Naive thymus-derived CD4-positive, alpha-beta T cell (primary cell): Measurements from ENCODE around the gene IPO9. TPM values are rescaled to one million over a fixed set of nuclear protein-coding genes. Genes with fewer than 3 reads are reported as not detected.

Experiments
- ATAC-seq: fragments of 150-1000 bp; cut with Tn5 transposase; 2 replicates; pipeline ENCODE4 v1.10.0; 2021; ENCODE audit warnings: mild to moderate bottlenecking, moderate library complexity
- CTCF ChIA-PET: fragments of 350-600 bp; sonication (Branson Sonifier 250); formaldehyde crosslinking; loops from one replicate; lab custom pipeline; 2021; ENCODE audit warnings: antibody characterized with exemption; lab: Charles Lee
- POLR2A ChIA-PET: fragments of 350-600 bp; sonication (Branson Sonifier 250); formaldehyde crosslinking; loops from one replicate; lab custom pipeline; 2021; ENCODE audit warnings: antibody characterized with exemption, inconsistent platforms; lab: Charles Lee
- DNase-seq, 9 donors: peaks; one replicate each; pipeline versions ENCODE4 v3.0.0 to v3.0.0-alpha.2; 2020 to 2022; ENCODE audit warnings: mixed read lengths in 1 of 9
- H3K27ac ChIP-seq: one replicate; pipeline ENCODE4 v1.7.0; 2013; ENCODE audit warnings: mild to moderate bottlenecking, low read depth, low read length, moderate library complexity
- H3K27me3 ChIP-seq, 2 donors: one replicate each; pipeline ENCODE4 v1.7.0; 2013; ENCODE audit warnings: low read length in 2 of 2, mild to moderate bottlenecking in 2 of 2, moderate library complexity in 2 of 2; ENCODE audit not compliant: control insufficient read depth in 2 of 2, insufficient read depth in 2 of 2
- H3K36me3 ChIP-seq, 3 experiments: 1 replicate in 2 of 3; 2 replicates in 1 of 3; pipeline ENCODE4 v1.7.0; 2013; ENCODE audit warnings: low read length in 3 of 3, mild to moderate bottlenecking in 3 of 3, moderate library complexity in 1 of 3; ENCODE audit not compliant: insufficient read depth in 3 of 3, control insufficient read depth in 2 of 3
- H3K4me1 ChIP-seq, 2 donors: one replicate each; pipeline ENCODE4 v1.7.0; 2013; ENCODE audit warnings: low read length in 2 of 2, mild to moderate bottlenecking in 2 of 2, moderate library complexity in 1 of 2; ENCODE audit not compliant: control insufficient read depth in 2 of 2, insufficient read depth in 2 of 2
- H3K4me3 ChIP-seq: 2 replicates; pipeline ENCODE4 v1.7.0; 2013; ENCODE audit warnings: mild to moderate bottlenecking, low read length
- H3K9me3 ChIP-seq, 3 experiments: 1 replicate in 2 of 3; 2 replicates in 1 of 3; pipeline ENCODE4 v1.7.0; 2013; ENCODE audit warnings: low read length in 3 of 3; ENCODE audit not compliant: control insufficient read depth in 2 of 3
- H3K27ac Mint-ChIP-seq, 9 donors: one replicate each; pipeline ENCODE4 v1.8.0; 2020 to 2022; ENCODE audit warnings: mixed read lengths in 9 of 9, mild to moderate bottlenecking in 8 of 9, moderate library complexity in 5 of 9, inconsistent platforms in 2 of 9
- H3K27me3 Mint-ChIP-seq, 5 donors: one replicate each; pipeline ENCODE4 v1.8.0; 2021 to 2022; ENCODE audit warnings: mixed read lengths in 5 of 5, mild to moderate bottlenecking in 1 of 5
- H3K36me3 Mint-ChIP-seq, 5 donors: one replicate each; pipeline ENCODE4 v1.8.0; 2020 to 2022; ENCODE audit warnings: mixed read lengths in 5 of 5, mild to moderate bottlenecking in 3 of 5, inconsistent platforms in 1 of 5
- H3K4me1 Mint-ChIP-seq, 7 donors: one replicate each; pipeline ENCODE4 v1.8.0; 2020 to 2022; ENCODE audit warnings: mixed read lengths in 7 of 7, mild to moderate bottlenecking in 3 of 7, inconsistent platforms in 1 of 7
- H3K4me3 Mint-ChIP-seq, 10 donors: one replicate each; pipeline ENCODE4 v1.8.0; 2020 to 2022; ENCODE audit warnings: mild to moderate bottlenecking in 10 of 10, mixed read lengths in 10 of 10, moderate library complexity in 6 of 10, inconsistent platforms in 2 of 10
- H3K9me3 Mint-ChIP-seq, 11 donors: one replicate each; pipeline ENCODE4 v1.8.0; 2020 to 2022; ENCODE audit warnings: mixed read lengths in 11 of 11, mild to moderate bottlenecking in 4 of 11, inconsistent platforms in 1 of 11, moderate library complexity in 1 of 11
- intact Hi-C, 2 donors: fragments of 100-400 bp; cut with micrococcal nuclease; formaldehyde crosslinking; loops; one replicate each; pipeline ENCODE4 v1.15.1; 2023
- polyA plus RNA-seq, 2 donors: library from polyadenylated mRNA; unstranded; fragments of 300-500 nt; fragmentation: Illumina TruSeq; gene quantifications; one replicate each; pipeline ENCODE4 v1.2.3, GENCODE V29; 2021
- total RNA-seq, 6 experiments: library from RNA in 5 of 6; stranded (reverse) in 5 of 6; gene quantifications; 1 replicate in 5 of 6; 2 replicates in 1 of 6; pipeline ENCODE4 v1.2.3 and lab custom pipeline; 2021 to 2026

The IPO9 gene
- total and polyA plus RNA-seq, 7 experiments from 2014 or later: 20.8 to 55.3 (median 29.8) TPM

DNA sequence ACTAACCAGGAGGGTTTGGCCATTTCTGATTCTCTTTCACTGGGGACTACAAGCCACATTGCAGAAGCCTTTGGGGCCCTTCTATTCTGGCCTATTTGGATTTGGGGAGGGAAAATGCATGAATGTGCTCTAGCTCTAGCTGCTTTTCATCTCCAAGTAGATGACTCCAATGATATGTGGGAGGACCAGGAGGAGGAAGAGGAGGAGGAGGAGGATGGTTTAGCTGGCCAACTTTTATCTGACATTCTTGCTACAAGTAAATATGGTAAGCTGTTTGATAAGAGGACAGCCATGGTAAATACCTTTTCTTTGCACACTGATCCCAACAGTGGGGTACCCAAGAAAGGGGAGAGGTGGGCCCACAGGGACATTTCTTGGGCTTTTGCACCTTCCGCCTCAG is 45.7 kb downstream of the IPO9 start:
- intact Hi-C loops: loop anchor here (5.0 kb wide), 2 partner anchors 98 to 268 kb away; partner anchors contain the start of gene ARL8A (in 1 of the 2)
- no peaks in the 10 kb centered on the region for H3K27me3 Mint-ChIP-seq
- no peak for ATAC-seq
- Histone ChIP-seq H3K9me3 (no peaks in the 10 kb centered on the region), H3K27me3 (no peaks in the 10 kb centered on the region), H3K36me3 (peaks cover 11 to 63% (median 22%) of the 10 kb centered on the region in 3 experiments), H3K4me3 (no peak overlapping the region), H3K4me1 (no peaks in the 10 kb centered on the region), H3K27ac (no peak overlapping the region)
- ChIA-PET CTCF (interaction anchor here (1.1 kb wide), 1 partner anchor 21 kb away, joined by 3 read pairs; no protein-coding TSS in a partner anchor), POLR2A (no interaction called here)
- no peak for DNase-seq
- H3K4me1 Mint-ChIP-seq: peaks cover 0 to 3% (median 0%) of the 10 kb centered on the region in 7 donors
- no peak overlapping the region for H3K4me3 Mint-ChIP-seq
- peaks cover 0 to 2% (median 0%) of the 10 kb centered on the region in 11 donors for H3K9me3 Mint-ChIP-seq
- H3K27ac Mint-ChIP-seq: no peak overlapping the region
- H3K36me3 Mint-ChIP-seq: peaks cover 15 to 48% (median 29%) of the 10 kb centered on the region in 5 donors

GRCh38 chr1:201876148-201876818 is 47.3 kb downstream of the IPO9 start:
- Histone ChIP-seq H3K36me3 (peaks cover 0 to 47% (median 8%) of the 10 kb centered on the region in 3 experiments), H3K27me3 (no peaks in the 10 kb centered on the region), H3K9me3 (no peaks in the 10 kb centered on the region), H3K4me1 (no peaks in the 10 kb centered on the region), H3K27ac (no peak overlapping the region), H3K4me3 (no peak overlapping the region)
- POLR2A ChIA-PET: no interaction called here
- Mint-ChIP-seq H3K36me3 (peaks cover 10 to 34% (median 21%) of the 10 kb centered on the region in 5 donors), H3K9me3 (peaks cover 0 to 2% (median 0%) of the 10 kb centered on the region in 11 donors), H3K27me3 (no peaks in the 10 kb centered on the region), H3K4me3 (no peak overlapping the region), H3K4me1 (peaks cover 0 to 3% (median 0%) of the 10 kb centered on the region in 7 donors), H3K27ac (peak overlapping the region in 3 of 9 donors; percentile 7 to 37 (median 33))
- intact Hi-C loops: loop anchor here (5.0 kb wide), 2 partner anchors 96 to 266 kb away; partner anchors contain the start of gene ARL8A (in 1 of the 2)
- CTCF ChIA-PET: no interaction called here
- no peak for DNase-seq
- ATAC-seq: no peak

DNA sequence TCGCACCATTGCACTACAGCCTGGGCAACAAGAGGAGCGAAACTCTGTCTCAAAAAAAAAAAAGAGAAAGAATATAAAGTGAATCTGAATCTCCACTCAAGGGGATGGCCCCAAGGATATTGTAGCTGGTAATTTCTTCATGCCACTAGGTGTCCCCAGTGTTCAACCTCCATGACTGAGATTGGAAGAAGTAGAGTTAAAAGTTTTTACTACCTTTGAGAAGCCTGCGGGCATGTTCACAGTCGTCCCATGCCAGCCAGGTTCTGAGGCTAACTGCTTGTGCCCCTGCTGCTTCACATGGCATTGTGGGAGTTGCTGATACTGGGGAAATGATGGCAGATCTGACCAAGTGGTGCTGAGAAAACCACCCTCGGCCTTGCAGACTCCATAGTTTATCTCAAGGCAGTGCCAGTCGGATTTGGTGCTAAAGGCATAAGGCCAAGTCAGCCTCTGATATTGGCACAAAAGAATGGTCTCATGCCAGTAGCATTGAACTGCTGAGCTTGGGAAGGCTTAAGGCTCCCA is 49.0 kb downstream of the IPO9 start:
- intact Hi-C loops: loop anchor here (1.0 to 5.0 kb wide), 4 partner anchors 19 to 264 kb away; partner anchors contain the start of gene ARL8A (in 1 of the 2)
- peaks cover 1 to 20% (median 14%) of the 10 kb centered on the region in 5 donors for H3K36me3 Mint-ChIP-seq
- Histone ChIP-seq H3K4me3 (no peak overlapping the region), H3K27ac (no peak overlapping the region), H3K4me1 (no peaks in the 10 kb centered on the region), H3K27me3 (no peaks in the 10 kb centered on the region), H3K36me3 (peaks cover 0 to 31% (median 0%) of the 10 kb centered on the region in 3 experiments), H3K9me3 (no peaks in the 10 kb centered on the region)
- no peaks in the 10 kb centered on the region for H3K27me3 Mint-ChIP-seq
- ATAC-seq: peak; percentile 55
- H3K27ac Mint-ChIP-seq: peak overlapping the region in 4 of 9 donors; percentile 40 to 60 (median 46)
- peak in 2 of 9 donors; percentile 22 to 23 for DNase-seq
- H3K9me3 Mint-ChIP-seq: peaks cover 0 to 2% (median 0%) of the 10 kb centered on the region in 11 donors
- H3K4me1 Mint-ChIP-seq: peaks cover 0 to 3% (median 0%) of the 10 kb centered on the region in 7 donors
- CTCF ChIA-PET: interaction anchor here (0.9 to 1.2 kb wide), 4 partner anchors 18 to 122 kb away, joined by 3 to 4 read pairs (median 4); no protein-coding TSS in a partner anchor
- POLR2A ChIA-PET: no interaction called here
- no peak overlapping the region for H3K4me3 Mint-ChIP-seq

DNA sequence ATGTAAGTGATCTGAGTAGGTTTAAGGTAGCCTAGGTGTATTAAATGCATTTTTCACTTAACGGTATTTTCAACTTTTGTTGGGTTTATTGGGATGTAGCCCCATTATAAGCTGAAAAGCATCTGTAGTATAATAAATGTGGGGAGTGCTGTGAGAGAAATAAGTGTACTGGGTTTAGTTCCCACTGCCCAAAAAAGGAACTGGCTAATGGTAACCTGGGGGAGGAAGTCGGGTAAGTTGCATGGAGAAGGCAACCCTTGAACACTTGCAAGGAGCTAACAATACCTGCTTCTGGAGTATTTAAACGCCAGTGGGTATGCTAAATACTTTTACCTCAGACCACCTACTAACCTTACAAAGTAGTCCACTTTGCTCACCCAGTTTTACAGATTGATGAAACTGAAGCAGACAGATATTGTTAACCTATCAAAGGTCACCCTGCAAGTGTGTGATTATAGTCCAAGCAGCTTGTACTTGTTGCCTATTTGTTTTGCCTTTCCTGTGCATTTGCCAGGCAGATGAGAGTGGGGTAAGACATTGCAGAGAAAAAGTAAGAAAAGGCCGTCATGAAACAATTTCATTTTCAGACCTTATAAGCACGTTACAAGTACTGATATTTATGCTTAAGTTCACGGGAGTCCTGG is 52.1 kb downstream of the IPO9 start:
- Histone ChIP-seq H3K9me3 (no peaks in the 10 kb centered on the region), H3K4me3 (no peak overlapping the region), H3K36me3 (peaks cover 0 to 4% (median 0%) of the 10 kb centered on the region in 3 experiments), H3K27me3 (no peaks in the 10 kb centered on the region), H3K27ac (no peak overlapping the region), H3K4me1 (no peaks in the 10 kb centered on the region)
- intact Hi-C loops: no loop called here
- Mint-ChIP-seq H3K9me3 (peaks cover 0 to 2% (median 0%) of the 10 kb centered on the region in 11 donors), H3K4me3 (no peak overlapping the region), H3K36me3 (peaks cover 0 to 9% (median 3%) of the 10 kb centered on the region in 5 donors), H3K27ac (peak overlapping the region in 2 of 9 donors; percentile 33 to 69), H3K4me1 (peaks cover 0 to 7% (median 0%) of the 10 kb centered on the region in 7 donors), H3K27me3 (peaks cover 0 to 4% (median 0%) of the 10 kb centered on the region in 5 donors)
- DNase-seq (no peak), ATAC-seq (no peak)
- ChIA-PET CTCF (interaction anchor here (1.1 kb wide), 2 partner anchors 9 to 93 kb away, joined by 3 read pairs; no protein-coding TSS in a partner anchor), POLR2A (no interaction called here)

DNA sequence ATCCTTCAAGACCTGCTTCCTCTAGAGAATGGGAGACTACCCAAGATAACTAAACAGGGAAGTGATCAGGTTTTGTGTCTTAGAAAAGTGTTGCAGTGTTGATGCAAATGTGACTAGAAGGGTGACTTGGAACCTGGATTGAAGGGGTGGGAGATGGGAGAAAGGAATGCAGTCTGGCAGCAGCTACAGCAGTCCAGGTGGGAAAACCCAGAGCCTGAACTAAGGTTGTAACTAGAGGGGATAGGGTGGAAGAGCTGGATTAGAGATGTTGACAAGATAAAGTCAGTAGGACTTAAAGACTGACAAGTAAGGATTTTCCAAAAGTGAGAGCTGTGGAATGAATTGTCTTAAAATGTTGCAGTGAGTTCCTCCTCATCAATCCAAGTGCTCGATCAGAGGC is 52.7 kb downstream of the IPO9 start:
- Mint-ChIP-seq H3K27me3 (peaks cover 0 to 5% (median under 1%) of the 10 kb centered on the region in 5 donors), H3K36me3 (peaks cover 0 to 4% (median 0%) of the 10 kb centered on the region in 5 donors), H3K4me1 (peaks cover 0 to 7% (median 0%) of the 10 kb centered on the region in 7 donors), H3K27ac (peak overlapping the region in 3 of 9 donors; percentile 33 to 41 (median 34)), H3K9me3 (peaks cover 0 to 2% (median 0%) of the 10 kb centered on the region in 11 donors), H3K4me3 (no peak overlapping the region)
- Histone ChIP-seq H3K36me3 (no peaks in the 10 kb centered on the region), H3K27ac (no peak overlapping the region), H3K9me3 (no peaks in the 10 kb centered on the region), H3K4me1 (no peaks in the 10 kb centered on the region), H3K27me3 (no peaks in the 10 kb centered on the region), H3K4me3 (no peak overlapping the region)
- intact Hi-C loops: no loop called here
- DNase-seq (no peak), ATAC-seq (no peak)
- ChIA-PET CTCF (interaction anchor here (1.1 to 1.4 kb wide), 2 partner anchors 14 to 92 kb away, joined by 3 to 5 read pairs; no protein-coding TSS in a partner anchor), POLR2A (no interaction called here)

DNA sequence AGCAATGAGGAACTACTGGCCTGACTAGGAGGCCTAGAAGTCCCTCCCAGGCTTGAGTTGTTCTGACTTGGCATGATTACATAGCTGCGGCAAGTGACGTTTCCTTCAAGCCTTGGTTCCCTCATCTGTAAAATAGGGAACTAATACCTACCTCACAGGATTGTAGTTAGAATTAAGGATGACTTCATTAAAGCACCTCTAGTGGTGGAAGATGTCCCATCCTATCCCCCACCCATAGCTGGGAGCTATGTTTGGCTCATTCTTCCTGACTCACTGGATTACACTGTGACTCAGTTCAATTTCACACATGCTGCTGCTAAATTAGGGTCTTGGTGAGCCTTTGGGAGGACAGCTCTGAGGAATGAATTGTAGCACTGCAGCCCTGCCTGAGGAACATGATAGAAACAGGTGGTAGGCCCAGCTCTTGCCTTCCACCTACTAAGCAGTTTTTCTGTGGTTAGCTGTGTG is 53.7 kb downstream of the IPO9 start:
- POLR2A ChIA-PET: no interaction called here
- H3K9me3 Mint-ChIP-seq: no peaks in the 10 kb centered on the region
- H3K36me3 Mint-ChIP-seq: peaks cover 0 to 3% (median 0%) of the 10 kb centered on the region in 5 donors
- peaks cover 0 to under 1% of the 10 kb centered on the region in 2 donors for H3K27me3 ChIP-seq
- peak; percentile 81 for ATAC-seq
- no peaks in the 10 kb centered on the region for H3K36me3 ChIP-seq
- no peaks in the 10 kb centered on the region for H3K9me3 ChIP-seq
- no peak overlapping the region for H3K27ac ChIP-seq
- H3K4me3 ChIP-seq: no peak overlapping the region
- H3K4me1 Mint-ChIP-seq: peaks cover 0 to 14% (median 3%) of the 10 kb centered on the region in 7 donors
- intact Hi-C loops: no loop called here
- no peaks in the 10 kb centered on the region for H3K4me1 ChIP-seq
- no peak for DNase-seq
- H3K27me3 Mint-ChIP-seq: peaks cover 0 to 13% (median 7%) of the 10 kb centered on the region in 5 donors
- no peak overlapping the region for H3K4me3 Mint-ChIP-seq
- peak overlapping the region in 1 of 9 donors; percentile 23 for H3K27ac Mint-ChIP-seq
- CTCF ChIA-PET: interaction anchor here (1.4 kb wide), 1 partner anchor 13 kb away, joined by 5 read pairs; no protein-coding TSS in a partner anchor
